Measurements from ENCODE around the gene SH2D7.

SH2D7 gene

DNA sequence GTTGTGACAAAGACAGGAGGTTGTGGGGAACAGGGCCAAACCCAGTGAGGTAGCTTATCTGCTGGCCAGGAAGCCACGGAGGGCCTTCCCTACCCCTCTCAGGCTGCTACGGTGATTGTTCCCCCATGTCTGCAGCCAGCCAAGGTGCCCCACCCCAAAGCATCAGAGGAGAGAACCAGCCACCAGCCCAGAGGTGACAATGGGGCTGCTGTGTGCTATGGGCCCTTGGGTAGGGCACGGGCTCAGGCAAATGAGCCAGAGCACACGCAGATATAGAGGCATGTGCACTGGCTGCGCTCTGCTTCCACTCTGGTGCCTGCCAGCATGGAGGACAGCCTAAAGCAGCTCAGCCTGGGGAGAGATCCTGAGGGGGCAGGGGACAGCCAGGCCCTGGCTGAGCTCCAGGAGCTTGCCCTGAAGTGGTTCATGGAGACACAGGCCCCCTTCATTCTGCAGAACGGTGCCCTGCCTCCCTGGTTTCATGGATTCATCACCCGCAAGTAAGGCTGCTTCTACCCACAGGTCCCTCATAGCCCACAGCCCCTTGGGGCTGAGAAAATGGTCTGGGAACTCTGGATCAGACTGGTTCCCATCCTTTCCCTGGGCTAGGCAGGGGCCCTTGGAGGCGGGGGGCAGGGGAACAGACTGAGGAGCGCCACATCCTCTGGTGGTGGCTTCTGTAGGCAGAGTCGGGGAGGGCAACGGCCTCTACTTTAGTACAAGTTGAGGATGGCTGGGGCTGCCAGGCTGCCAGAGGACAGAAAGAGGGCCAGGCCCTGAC is at the start of gene SH2D7:
Gene SH2D7 (plus strand): TSS at position 301 of the 781 bp plus-strand sequence. CDS start 24 bp downstream, at position 325.
- no peak for DNase-seq

DNA sequence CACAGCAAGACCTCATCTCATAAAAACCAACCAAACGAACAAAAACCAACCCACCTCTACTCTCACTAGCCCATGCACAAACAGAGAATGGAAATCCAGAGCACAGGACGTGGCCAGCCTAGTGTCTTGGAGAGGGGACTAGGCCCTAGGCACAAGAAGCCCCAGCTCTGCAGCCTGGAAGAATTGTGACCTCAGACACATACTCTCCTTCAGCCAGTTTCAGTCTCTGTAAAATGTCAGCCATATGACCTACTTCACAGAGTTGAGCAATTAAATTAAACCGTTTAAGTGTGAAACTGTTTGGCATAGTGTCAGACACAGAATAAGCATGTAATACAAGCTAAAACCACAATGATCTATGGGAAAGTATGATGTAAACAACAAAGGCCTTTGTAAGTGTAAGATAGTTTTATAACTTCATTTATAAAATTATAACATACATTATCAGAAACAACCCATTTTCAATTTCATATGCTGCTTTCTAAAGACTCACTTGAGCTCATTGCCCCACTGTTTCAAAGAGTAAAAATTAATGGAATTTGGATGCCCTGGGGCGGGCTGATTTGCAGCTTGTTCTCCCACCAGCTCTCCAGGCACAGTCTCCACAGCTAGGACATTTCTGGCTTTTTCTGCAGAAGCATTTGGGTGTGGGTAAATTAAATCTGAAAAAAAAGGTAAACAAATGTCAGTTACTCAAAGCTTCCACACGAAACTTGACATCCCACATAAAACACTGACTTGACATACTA is 47.8 kb upstream of the SH2D7 start:
- DNase-seq = no peak

DNA sequence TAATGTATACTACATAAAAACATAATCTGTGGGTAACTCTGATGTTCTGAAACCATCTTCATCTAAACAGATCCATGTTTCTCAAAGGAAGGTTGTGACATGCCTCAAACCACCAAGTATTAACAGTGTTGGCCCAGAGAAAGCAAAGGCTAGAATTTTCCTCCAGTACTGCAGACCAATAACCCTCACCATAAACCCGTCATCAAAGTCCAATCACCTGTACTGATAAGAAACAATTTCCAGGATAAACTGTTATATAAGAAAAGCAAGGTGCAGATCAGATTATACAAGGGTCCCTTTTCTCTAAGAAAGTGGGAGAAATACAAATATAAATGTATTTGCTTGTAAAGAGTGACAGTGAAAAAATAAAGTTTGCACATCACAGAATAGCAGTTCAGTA is 47.2 kb upstream of the SH2D7 start:
- no peak for DNase-seq

DNA sequence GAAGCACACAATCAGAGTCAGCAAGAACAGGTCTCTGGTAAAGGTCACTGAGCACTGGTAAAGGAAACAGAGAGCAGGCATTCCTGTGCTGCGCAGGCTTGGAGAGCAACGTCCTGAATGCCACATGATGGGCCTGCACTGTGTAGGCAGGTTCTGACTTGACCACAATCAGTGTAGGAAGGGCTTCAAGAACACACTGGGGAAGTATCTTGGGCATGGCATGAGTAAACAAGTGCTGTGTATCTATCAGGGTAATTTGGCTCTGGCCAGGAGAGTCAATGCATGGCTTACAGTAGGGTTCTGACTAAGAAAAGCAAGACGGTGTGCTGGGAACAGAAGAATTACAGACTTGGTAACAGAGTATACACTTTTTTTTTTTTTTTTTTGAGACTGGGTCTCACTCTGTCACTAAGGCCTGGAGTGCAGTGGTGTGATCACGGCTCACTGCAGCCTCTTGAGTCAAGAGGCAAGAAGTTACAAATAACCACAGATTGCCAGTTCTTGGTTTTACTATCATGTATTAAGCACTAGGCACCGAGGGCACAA is 45.5 kb upstream of the SH2D7 start:
- no peak for DNase-seq

DNA sequence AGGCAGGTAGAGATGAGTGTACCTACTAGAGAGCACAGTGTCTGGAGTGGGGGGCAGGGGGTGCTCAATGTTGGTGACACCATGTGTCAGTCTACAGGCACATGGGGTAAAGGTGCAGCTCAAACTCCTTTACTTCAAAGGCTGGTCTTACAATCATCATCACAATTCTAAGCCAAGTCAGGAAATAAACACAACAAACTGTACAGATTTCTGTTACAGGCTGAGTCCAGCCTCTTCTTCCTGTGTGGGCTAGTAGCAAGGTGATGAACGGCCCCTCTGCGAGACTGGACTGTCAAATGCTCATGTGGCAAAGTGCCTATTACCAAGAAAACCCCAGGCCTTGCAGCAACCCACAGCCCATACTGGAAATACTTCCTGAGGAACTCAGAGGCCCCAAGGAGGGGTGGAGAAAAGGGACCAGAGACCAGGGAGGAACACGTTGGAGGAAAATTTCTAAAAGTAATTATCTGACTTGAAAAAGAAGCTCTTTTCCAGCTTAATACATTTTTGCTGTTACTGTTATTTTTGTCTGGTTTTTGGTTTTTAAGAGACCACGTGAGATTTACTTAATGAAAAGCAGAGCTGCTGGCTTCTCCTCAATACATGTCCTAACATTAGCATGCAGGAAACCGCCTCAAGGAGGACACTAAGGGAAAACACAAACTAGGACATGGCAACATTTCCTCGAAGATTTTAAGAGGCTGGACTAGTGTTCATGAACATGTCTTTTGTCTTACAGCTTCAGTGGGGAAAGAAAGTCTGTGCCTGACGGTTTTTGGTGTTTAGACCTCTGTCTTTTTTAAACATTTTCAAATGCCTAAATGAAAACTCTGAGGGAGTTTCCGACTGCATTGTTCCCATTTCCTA is 44.4 kb upstream of the SH2D7 start:
- DNase-seq = no peak

DNA sequence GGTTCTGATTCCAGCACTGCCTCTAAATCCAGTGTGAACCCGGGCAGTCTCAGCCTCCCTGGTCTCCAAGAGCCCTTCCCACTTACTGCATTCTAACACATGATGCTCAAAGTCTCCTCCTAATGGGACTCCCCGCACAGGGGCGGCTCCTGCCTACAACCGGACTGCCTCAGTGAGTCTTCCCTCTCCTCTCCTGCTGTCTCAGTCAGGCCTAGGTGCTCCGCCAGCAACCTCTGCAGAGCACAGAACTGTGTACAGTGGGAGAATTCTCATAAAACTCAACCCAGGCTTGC is 43.8 kb upstream of the SH2D7 start:
- DNase-seq = no peak

DNA sequence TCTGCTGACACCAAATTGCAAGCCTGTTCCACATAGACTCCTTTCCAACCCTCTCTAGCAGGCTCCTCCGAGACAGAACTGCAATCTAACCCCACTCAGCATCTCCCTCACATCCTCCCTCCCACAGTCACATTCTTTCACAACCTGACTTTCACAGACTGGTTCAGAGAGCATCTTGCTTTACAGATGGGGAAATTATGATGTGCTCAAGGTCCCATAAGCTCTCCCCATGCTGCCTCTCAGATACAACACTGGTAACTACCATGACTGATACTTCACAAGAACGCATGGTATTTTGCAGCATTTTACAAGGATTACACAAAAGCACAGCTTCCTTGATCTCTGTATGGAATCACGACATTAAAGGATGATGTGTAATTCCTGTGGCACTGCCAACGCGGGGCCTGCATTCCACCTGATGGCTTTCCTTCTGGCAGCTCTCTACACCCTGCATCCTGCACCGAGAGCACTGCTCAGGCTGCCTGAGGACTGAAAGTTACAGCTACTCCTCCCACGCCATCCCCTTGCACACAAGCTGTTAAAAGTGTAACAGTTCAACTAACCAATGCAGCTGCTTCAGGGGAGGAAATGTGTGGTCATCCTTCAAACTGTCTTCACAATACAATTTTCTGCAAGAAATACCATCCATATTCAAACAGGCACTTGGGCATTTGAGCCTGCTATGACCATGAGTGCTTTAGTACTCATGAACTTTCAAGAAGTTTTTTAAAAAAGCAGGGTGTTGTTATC is 42.5 kb upstream of the SH2D7 start:
- no peak for DNase-seq

DNA sequence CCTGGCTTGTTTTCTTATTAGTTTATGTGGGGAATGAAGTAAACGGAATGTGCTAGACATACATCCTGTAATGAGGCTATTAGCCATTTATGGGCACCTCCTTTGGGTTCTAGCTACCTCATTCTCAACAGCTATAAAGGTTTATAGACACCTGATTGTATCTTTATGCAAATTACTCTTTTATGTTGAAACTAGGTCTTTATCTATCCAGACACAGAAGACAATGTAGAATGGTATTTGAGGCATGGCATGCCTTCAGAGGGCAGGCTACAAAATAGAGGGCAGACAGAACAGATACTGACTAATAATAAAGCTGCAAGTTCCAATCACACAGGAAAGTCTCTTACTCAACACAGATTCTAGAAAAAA is 41.9 kb upstream of the SH2D7 start:
- DNase-seq = no peak

DNA sequence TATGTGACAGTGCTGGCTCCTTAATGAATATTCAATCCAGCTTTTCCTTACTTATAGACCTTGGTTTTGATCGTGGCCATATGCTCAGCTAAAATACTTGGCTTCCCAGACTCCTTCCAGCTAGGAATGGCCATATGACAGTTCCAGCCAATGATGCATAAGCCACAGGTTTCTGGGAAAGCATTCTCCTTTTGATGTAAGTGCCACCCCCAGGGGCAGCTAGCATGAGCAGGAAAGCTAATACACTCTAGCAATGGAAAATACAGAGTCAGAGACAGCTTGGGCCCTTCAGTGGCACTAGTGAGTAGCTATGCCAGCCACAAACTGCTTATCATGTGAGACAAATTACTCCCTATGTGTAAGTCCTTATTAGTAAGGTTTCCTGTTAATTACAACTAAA is 41.5 kb upstream of the SH2D7 start:
- no peak for DNase-seq

DNA sequence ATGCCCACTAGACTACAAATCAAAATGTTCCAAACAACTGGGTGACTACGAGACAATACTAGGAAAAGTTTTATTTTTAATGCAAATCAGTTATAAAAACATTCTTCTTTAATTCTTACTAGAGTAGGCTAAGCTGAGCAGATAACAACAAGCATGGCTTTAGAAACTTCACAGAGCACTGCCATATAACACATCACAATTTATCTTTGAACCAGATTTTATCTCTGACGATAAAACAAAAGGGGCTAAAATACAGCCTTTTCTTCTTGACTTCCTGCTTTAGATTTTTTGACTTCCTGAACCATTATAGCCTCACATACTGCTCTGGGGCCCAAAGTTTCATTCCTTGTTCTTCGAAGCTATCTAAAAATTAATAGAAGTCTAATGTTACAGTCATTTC is 40.8 kb upstream of the SH2D7 start:
- DNase-seq = no peak

DNA sequence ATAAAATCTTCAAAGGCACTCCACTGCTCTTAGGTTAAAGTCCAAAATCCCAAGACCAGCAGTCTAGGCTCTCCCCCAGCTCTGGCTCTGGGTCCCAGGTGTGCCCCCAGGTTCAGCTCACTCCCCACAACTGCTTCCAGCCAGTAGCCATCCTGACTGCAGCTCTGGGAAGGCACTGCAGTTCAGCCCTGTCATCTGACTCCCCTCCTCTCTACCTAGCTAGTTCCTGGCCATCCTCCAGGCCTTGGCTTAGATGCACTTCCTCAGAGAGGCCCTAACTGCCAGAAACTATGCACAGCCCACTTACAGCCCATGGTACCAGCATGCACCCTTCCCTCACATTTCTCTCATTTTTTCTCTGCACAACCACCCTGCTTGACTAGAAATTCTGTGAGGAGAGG is 40.4 kb upstream of the SH2D7 start:
- DNase-seq = no peak

DNA sequence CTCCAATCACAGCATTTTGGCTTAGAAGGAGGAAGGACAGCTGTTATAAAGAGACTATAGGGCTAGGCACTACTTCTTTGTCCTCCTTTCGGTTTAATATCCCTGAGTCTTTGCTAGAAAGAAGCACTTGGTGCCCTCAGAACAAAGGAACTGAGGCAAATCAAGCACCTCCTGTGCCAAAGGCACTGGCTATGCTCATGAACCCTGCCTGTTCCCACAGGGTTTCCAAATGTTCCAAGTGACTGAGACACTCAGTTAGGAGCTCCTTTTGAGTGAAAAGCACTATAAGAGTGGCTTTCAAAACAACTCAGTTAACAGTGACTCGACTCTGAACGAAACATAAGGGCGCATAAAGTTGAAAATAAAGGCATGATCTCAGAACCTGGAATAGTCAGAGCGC is 39.8 kb upstream of the SH2D7 start:
- no peak for DNase-seq

DNA sequence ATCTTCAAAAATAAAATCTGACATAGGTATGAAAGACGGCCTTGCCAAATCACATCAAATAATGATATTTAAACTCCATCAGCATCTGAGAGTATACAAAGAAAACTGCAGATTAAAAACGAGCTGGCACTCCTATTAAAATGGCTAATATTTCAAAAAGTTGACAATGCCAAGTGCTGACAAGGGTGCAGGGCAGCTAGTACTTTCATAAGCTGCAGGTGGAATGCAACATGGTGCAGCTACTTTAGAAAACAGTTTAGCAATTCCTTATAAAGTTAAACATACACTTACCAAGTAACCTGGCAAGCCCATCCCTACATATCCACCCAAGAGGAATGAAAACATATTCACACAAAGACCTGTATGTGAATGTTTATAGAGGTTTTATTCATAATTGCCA is 37.8 kb upstream of the SH2D7 start:
- DNase-seq = no peak

DNA sequence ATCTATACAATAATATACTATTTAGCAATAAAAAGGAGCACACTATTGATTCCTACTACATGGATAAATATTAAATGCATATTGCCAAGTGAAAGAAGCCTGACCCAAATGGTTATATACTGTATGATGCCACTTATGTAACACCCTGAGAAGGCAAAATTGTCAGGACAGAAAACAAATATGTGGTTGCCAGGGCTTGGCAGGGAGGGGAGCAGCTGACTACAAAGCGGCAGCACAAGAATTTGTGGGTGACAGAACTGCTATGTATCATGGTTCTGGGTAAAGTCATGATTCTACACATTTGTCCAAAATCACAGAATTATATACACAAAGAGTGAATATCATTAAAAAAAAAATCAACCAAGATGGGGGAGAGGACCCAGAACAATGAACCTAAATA is 37.4 kb upstream of the SH2D7 start:
- no peak for DNase-seq

DNA sequence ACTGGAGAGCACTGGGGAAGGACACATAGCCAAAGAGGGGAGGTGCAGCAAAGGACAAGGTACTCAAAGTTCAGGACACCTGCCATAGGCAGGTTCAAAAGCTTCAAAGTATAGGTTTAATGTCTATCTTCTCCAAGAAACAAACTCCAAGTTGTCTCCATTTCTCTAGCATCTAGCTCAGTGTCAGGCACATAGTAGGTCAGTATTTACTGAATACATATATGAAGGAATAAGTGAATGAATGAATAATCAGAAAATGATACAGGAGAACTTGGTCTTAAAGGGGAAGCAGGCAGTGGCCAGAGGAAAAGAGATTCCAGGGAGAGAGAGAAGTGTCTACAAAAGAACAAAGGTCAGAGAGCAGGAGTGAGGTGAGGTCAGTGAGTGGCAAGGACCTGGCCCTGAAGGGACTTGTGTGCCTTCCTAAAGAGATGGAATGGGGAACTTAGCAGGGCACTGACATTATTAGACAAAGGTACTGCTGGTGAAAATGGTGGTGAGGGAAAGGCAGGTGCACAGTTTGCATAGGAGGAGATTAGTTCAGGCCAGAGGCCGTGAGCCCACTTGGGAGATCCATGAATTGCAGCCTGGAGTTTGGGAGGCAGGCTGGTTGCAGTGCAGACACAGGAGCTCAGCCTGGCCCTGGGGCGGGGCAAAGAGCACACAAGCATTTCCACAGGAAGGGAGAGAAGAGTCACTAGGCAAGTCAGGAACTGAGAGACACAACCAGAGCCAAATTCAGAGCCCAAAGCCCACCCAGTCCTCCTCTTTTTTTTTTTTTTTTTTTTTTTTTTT is 36.2 kb upstream of the SH2D7 start:
- peak; percentile 33 for DNase-seq

DNA sequence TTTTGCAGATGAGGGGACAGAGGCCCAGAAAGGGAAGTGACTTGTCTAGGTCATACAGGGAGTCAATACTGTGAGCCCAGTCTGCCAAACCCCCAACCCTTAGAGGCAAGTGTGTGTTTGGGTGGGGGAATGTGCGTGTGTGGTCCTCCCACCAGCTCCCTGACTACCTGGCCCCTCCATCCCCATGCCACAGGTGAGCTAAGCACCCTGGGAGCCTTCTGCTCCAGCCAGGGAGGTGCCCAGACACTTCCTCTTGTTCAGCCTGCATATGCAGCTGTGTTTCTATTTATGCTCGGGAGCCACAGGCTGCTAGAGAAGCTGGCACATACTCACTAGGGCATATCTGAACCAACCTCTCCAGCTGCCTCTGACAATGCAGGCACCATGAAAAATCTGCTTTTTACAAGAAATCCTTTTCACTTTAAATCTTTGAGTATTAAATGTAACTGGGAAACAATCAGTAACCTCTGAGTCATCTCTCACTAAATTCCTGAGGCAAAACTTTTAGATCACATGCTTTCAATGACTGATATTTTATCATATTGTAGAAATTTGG is 35.6 kb upstream of the SH2D7 start:
- peak; percentile 81 for DNase-seq

DNA sequence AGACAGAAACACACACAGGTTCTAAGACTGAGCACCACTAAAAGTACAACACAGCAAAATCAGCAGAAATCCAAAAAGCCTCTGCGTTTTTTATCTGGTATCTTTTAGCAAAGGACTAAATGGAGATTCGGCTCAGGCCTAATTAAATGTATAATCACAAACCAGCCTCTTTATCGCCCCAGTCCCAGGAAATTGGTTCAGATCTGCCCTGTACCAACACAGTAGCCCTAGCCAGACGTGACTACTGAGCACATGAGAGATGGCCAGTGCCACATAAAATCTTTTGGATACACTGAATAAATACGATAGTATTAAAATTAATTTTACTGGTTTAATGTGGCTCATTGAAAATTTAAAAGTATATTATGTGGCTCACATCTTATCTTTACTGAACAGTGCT is 34.6 kb upstream of the SH2D7 start:
- DNase-seq = no peak

DNA sequence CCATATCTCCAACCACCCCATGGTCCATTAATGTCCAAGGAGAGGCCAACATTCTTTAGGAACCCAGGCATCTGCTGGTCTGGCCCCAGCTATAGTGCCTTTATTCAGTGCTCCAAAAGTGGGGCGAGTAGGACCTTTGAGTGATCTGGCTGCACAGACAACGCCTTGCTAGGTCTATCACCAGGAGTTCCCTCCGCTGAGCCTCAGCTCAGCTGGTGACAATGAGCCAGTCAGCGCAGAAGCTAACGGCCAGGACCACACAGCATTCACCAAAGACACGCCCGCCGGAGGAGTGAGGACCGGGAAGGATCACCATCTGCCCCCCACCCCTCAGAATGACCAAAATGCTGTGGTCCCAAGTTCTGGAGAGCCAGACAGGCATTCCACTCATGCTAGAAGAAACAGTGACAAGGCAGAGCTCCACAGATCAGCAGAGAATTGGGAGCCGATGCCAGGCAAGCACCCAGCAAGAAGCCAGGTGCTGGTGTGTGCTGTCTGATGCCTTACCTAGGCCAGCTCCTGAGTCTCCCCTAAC is 33.9 kb upstream of the SH2D7 start:
- DNase-seq = no peak

DNA sequence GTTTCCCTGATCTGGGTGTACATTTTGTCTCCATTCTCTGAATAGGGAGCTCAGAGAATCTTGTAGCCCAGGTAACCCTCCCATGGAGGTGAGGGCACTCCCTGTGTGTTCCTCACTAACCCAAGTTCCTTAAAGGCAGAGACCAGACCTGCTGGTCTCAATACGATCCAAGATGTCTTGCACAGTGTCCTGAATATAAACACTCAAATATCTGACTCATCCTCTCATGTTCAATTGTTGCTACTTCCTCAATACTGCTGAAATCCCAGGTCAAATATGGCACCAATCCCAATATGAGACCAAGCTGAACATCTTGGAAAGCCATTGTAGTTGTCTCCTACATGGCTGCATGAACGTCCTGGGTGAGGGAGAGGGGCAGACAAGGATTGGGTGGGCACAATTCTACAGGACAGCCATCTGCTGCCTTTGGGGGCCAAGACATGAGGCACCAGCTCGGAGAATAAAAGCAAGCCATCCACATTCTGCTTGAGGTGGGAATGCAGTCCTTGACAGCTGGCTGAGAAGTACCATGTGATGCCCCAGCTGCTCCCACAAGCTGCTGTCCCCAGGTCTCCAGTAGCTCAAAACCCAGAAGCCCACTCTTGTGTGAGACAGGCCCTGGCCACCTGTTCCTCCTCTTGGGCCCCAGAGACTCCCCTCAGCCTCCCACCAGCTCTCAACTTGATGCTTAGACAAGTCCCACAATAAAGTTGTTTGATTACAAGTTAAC is 33.1 kb upstream of the SH2D7 start:
- DNase-seq = no peak

DNA sequence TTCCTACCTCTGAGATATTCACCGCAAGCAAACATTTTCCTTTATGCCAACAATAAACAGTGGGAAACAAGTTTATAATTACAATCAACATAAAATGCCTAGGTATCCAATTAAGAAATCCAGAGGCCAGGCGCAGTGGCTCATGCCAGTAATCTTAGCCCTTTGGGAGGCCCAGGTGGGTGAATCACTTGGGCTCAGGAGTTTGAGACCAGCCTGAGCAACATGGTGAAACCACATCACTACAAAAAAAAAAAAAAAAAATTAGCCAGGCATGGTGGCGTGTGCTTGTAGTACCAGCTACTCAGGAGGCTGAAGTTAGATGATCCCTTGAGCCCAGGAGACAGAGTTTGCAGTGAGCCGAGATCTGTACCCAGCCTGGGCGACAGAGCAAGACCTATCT is 32.1 kb upstream of the SH2D7 start:
- no peak for DNase-seq
